Activated CD4-positive, alpha-beta T cell treated with anti-CD3 and anti-CD28 coated beads, Interleukin-2, amount 50 U/mL, for 48 hours (primary cell): ENCODE results near the gene PCDHGC5.

Experiments
- DNase-seq, 2 experiments: peaks; one replicate each; pipeline ENCODE4 v3.0.0-alpha.2; 2020

Gene PCDHGC5

DNA sequence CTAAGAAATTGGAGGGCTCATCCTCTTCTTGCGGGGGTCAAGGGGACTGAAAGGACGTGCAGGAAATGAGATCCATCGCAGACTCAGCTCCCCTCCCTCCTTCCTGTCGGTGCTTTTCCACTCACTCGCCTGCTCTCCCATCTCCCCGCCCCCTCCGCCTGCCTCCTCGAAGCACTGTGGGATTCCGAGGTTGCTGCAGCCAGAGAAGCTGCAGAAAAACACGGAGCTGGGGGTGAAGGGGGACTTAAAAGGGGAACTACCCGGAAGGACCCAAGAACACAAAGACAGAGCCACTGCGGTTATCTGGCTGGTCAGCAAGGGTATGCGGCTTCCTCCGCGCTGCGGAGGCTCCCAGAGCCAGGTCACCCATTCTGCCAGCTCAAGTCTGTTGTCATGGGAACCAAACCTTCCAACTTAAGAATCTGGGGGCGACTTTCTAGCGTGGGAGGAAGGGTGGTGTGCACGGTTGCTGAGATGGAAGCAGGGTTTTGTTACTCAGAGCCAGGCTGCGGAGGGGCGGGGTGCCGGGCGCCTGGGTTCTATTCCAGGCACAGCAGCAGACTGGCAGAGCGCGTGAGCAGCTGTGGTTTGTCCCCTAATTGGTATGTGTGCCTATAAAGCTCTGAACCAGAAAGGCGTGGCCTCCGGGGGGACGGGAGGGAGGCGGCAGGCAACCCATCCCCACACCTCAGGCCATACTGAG, 24.9 kb downstream of the PCDHGC5 start:
- peak; percentile 72 to 79 for DNase-seq

DNA sequence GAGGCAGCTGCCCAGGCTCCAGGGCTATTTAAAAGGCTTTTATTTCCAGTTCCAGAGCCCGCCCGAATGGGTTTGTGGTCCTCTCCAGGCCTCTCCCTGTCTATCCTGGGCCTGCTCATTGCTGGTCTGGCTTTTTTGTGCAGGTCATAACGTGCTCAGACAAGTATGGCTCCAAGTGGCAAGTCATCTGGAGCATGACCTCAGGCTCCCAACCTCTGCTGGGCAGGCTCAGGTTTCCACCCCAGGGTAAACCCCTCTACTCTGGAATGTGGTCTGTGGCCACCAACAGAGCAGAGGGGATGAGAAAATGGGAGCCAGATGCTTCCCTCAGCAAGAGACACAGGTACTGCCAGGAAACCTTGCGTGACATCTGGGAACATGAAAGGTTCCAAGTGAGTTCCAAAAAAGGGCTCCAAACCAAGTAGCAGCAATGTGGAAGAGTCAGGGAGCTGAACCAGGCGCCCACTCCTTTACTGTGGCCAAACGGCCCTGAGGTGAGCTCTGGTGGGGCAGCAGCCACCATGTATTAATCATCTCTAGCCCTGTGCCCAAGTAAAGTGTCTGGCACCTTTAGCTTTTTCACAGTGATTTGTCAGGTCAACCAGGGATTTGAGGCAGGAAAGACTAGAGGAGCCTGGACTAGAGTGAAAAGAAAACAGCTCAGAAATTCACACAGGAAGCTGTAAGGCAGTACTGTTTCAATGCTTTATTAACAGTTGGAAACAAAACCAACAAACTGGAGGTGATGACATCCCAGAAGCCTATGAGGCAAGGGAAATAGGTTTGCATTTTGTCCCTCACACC, 25.7 kb downstream of the PCDHGC5 start:
- peak in 1 of 2 experiments; percentile 32 for DNase-seq

DNA sequence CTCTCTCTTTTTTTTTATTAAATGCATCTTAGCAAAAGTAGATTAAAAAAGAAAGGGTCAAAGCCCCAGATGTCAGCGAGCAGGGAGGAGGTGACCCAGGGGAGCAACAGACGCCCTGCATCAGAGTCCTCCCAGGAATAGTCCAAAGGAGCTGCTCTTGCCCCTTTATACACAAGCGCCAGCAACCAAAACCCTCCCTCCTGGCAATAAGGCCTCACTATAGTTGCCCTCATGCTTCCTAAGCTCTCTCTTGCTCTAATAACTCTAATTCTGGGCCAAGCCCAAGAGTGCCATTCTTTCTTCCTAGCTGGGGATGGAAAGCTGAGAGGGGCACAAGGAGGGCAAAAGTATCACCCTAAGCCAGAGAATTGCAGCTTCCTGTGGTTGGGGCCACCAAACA, 26.3 kb downstream of the PCDHGC5 start:
- no peak for DNase-seq

DNA sequence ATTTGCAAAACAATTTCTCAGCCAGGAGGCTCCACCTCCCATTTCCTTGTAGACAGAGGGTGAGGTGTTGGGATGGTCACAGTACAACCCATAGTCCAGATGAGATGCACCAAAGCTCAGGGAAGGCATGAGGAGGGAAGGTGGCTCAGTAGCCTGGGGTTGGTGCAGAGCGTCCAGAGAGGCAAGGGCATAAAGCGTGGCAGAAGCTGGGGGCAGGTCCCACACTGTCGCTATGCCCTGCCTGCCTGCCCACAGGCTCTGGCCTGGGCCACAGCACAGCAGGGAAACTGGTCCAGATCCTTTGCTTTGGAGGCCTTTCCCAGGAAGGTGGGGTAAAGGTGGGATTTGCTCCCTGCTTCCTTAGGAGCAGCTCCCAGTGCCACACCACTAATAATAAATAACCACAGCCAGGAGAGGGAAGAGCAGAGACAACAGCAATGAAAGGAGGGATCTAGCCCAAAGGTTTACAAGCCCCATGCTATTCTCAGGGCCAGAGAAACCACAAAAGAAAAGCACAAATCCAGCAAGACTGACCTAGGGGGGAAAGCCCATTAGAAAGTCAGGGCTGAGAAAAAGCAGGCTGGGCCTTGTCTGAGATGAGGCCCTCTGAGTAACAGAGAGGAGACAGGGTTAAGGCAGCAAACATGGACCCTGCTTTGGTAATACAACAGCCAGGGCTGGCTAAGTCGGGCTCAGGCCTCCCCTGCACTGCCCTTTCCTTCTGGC, 27.2 kb downstream of the PCDHGC5 start:
- DNase-seq: no peak

DNA sequence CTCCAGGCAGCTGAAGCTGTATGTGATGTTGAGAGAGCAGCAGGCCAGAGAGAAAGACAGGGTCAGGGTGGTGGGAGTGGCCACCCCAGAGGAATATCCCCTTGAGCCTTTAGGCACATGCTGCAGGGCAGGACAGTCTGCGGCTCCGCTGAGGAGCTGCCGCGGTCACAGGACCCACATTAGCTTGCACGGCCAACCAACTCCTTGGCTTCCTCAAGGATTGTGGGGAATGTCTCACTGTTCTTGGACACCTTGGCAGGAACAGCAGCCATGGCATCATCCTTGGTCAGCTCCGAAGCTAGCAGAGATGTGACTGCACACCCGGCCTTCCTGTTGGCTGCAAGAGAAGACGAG, 27.8 kb downstream of the PCDHGC5 start:
- no peak for DNase-seq

DNA sequence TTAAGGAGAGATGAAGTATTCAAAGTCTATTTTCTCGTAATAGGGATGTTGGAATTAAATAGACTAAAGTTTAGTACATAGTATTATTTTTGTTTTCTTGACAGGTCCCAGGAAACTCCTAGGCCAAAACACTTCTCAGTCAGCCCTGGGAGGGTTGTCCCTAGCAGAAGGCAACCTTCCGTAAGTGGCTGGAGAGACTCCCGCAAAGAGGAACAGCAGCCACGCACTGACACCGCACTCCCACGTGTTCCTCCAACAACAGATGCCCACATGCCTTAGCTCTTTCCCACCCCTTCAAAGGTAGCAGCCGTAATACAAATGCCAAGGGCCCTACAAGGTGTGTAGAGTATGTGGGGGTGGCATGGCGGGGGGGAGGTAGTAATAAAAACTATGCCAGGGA, 28.4 kb downstream of the PCDHGC5 start:
- no peak for DNase-seq

DNA sequence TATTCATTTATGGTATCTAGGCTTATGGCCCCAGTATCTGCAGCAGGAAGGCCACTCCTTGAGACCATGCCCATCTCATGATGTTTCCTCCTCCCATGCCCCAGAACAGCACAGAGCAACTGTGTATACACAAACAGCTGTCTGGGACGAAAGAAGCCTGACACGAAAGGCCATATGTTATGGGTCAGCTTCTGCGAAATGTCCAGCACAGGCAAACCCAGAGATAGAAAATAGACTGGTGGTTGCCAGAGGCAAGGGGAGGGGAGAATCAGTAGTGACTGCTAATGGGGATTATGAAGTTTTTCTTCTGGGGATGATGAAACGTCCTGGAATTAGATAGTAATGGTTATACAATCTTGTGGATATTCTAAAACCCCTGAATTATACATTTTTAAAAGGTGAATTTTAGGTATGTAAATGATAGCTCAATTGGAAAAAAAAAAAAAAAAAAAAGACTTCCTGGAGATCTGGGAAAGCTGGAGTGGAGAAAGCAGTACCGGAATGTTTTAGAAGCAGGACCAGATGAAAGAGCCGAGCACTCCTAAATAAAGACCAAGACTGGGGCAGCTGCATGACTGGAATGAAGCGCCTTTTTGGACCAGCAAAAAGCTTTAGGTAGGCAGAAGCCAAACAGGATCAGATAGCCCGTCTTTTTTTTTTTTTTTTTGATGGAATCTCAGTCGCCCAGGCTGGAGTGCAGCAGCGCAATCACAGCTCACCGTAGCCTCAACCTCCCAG, 29.2 kb downstream of the PCDHGC5 start:
- no peak for DNase-seq

DNA sequence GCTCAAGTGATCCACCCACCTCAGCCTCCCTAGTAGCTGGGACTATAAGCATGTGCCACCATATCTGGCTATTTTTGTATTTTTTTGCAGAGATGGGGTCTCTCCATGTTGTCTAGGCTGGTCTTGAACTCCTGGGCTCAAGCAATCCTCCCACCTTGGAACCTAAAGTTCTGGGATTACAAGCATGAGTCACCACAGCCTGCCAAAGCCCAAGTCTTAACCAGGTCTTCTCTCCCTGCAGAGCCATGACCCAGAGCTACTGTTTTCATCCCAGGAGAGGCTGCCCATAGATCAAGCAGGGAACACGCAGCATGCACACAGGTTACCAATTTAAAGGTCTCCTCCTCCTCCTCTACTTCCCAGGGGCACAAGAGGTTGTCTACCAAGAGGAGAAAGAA, 29.7 kb downstream of the PCDHGC5 start:
- no peak for DNase-seq

DNA sequence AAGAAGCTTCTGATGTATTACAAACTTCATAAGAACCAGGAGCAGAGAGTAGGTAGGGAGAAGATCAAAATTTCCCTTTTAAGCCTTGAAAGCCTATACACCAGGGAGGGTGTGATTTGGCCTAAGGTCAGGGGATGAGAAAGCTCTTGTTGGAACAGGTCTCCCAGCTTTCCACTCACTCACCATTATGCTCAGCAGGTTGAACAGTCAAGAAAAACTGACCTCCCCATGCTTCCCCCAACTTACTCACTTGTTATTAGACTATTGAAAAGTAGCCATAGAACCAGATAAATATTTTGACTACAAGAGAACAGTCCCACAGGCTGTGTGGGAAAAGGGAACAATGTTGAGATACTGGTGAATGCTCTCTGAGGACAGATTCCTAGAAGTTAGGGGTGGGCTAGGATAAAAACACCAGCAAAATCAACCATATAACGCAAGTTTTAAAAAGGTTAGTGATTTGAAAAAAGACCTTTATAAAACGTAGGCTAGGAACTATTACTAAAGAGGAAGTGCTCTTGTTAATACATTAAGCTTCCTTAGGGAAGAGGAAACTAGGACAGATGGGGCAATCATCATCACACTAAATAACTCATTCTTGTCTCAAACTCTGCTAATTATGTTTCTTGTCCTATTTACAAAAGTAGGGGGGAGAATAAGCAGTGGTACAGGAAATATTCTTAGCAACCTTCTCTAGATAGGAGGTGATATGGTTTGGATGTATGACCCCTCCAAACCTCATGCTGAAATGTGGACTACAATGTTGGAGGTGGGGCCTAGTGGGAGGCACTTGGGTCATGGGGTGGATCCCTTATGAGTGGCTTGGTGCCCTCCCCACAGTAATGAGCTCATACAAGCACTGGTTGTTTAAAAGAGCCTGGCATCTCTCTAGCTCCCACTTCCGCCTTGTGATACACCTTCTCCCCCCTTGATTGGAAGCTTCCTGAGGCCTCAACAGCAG, 31.0 kb downstream of the PCDHGC5 start:
- no peak for DNase-seq

DNA sequence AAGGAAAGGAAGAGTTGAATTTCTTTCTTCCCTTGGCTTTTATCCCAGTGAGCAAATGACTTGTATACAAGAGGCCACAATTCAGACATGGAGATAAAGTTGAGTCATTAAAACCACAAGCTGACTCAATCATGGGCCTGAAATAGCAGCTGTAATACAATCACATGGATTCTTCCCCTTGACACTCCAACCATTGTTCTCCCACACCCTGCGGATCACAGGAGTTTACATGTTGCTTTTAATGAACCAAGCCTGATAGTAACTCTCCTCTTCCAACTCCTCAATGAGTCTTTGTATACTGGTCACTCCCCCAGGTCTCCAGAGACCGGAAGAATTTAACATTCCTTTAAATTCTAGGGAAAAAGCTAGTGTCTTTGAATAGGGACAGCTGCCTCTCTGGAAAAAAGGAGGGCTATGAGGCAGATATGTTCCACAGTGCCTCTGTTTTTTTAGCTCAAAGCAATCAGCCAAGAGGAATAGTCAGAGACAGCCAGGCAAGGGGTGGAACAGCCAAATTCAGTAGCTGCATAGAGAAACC, 32.4 kb downstream of the PCDHGC5 start:
- DNase-seq: no peak

DNA sequence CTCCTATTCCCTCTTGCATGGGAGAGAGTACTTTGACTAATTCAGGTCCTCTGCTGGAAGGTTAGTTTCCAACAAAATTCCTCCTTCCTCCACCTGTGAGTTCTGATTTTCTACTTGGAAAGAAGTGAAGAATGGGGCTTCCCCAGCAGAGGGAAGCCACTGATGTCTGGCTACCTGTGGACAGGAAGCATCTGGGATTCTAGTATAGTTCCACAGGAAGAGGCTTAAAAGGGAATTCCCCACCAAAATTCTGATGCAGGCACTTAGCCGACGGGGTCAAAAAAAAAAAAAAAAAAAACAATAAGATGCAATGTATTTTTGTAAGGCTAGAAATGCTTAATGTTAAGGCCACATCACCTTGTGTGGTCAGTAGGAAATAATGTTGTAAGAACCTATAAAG, 33.4 kb downstream of the PCDHGC5 start:
- DNase-seq: no peak

DNA sequence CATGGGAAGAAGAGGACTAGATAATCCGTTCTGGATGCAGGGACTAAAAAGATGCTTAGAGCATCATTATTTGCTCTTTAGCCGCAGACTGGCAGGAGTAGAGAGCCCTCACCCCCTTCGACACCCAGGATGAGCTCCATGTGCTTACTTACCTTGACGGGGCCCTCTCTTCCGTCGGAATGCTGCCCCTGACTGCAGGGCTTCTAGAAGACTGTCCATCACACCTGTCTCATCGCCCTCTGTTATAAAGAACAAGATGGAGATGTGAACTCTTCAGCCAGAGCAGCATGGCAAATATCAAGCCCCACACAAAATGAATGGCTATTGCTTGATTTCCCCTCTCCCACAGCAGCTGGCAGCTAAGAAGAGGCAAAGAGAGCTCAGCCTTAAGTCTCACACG, 35.1 kb downstream of the PCDHGC5 start:
- no peak for DNase-seq

DNA sequence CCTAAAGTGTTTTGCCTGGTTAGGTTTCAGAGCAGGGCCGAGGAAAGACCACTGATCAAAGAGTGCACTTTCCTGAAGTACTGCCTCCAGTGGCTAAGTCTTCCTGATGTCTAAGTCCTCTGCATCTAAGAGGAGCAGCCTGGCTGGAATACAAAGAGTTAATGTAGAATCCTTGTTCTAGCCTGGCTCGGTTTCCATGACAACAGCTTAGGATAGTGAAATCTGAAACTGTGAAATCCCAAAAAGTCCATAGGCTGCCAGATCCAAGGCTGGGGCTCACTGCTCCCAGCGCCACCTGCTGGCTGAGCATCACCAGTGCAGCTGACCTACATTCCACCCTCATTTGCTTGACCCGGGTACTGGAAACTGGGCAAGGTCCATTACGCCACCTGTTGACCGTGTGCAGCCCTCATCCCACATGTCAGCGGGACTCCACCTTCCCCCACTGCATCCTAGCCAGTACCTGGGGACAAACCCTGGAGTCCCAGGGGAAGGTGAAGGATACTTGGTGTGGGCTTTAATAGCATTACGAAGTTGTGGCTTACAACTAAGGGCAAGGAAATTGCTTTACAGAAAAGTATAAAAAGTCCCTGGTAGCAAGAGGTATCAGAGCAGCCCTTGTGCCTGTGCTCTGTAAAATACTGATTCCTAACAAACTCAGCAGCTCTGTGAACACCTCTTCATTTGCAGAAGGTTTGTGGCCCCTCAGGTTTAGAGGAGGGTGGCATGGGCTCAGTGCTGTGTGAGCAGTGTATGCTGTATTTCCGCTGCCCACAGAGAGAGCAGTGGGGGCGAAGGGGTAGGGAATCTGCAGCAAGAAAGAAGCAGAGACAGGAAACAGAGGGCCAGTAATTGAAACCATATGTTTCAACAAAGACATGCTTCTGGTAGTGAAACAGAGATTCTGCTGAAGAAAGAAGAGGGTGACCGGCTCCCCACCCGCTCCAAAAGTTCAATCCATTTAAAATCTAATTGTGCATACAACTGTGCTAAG, 36.0 kb downstream of the PCDHGC5 start:
- DNase-seq: peak; percentile 48 to 57

DNA sequence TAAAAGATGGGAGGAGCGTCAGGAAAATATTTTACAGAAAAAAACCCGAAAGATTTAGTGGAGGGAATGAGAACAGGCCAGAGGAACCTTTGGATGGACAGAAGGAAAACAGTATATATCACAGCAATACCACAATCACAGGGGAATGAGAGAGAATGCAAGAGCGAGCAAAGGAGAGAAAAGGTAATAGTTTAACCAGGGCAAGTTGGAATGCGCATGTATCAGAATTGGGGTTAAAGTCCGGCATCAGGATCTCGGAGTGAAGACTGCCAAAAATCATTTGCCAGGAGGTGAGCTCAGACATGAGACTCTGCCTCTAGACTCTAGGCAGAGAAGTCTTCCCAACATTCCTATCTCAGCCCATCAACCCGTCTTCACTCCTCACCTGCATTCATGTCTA, 36.8 kb downstream of the PCDHGC5 start:
- DNase-seq: no peak

DNA sequence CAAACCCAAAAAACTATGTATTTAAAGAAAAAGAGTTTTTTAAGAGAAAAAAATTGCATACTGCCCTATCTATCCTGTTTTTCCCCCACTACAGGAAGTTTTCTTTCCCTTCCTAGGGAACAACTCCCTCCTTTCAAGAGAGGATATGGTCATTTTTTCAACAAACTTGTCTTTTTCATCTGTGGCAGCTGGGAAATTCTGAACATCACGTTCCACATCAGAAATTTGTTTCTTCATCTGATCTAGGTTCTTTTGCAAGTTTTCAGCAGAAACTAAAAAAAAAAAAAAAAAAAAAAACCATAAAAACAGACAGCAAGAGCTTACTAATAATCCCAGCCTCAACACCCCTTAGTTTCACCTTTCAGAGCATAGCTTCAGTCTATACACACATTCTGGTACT, 38.5 kb downstream of the PCDHGC5 start:
- no peak for DNase-seq

DNA sequence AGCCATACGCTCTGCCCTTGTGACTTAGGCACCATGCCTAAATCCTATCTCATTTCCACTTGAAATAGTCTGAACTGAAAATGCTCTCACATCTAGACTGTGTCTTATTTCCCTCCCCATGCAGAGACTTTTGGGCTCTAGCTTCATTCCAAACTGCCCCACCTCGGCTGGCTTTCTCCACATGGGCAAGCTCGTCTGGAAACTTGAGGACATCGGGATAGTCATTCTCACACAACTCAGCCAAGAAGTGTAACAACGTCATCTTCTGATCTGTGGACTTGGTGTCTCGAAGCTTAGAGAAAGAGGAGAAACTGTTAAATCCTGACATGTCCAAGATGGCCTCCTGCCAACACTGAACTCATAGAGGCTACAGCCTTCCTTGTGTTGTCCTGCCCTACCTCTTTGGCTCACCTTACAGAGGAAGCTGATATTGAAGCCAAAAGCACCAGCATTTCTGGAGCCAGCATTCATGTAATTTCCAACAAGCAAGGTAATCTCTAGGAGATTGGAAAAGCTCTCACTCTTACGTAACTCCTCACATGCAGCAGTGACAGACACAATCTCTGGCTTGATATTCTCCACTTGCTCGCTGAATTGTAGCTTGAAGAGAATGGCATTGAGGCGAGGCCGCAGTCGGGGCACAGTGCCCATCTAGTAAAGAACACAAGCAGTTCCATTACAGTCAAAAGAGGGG, 39.6 kb downstream of the PCDHGC5 start:
- no peak for DNase-seq

DNA sequence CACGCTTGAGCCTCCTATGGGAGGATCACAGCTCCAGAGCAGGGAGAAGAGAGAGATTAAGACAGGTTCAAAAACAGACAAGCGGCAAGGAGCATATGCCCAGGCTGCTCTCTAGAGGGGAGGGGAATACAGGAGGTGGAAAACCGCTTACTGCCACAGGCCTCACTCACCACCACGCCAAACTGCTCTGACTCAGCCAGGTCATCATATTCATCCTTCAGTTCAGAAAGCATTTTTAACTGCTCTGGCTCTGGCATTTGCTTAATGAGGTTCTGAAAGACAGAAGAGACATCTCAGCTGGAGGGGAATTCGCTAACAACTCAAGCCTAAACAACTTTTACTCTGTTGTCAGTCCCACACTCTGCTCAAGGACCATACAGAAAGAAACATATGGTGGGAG, 40.1 kb downstream of the PCDHGC5 start:
- DNase-seq: no peak

DNA sequence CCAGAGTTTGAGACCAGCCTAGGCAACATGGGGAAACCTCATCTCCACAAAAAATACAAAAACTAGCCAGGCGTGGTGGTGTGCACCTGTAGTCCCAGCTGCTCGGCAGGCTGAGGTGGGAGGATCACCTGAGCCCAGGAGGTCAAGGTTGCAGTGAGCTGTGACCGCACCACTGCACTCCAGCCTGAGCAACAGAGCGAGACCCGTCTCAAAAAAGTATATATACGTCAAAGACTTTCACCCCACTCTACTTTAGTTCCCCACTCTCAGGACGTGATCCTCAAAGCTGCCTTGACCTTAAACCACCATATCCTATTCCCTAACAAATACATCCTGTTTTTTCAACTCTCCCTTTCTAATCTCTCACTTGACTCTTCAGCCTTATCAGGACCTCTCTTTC, 41.0 kb downstream of the PCDHGC5 start:
- no peak for DNase-seq

DNA sequence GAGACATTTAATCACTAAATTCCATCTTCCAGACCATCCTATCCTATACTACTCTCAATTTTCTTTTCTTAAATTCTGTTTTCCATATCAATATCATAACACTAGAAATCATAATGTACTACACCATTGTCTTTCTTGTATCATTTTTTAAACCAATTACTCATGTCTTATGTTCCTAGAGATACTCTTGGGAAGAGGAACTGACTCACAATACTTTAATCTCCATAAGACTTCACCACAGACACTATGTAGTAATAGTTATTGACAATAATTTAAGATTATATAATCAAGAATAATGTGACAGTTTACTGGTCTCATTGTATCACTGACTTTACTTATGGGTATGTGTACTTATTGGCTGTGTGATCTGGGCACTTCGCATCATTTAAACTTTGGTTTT, 43.8 kb downstream of the PCDHGC5 start:
- no peak for DNase-seq

DNA sequence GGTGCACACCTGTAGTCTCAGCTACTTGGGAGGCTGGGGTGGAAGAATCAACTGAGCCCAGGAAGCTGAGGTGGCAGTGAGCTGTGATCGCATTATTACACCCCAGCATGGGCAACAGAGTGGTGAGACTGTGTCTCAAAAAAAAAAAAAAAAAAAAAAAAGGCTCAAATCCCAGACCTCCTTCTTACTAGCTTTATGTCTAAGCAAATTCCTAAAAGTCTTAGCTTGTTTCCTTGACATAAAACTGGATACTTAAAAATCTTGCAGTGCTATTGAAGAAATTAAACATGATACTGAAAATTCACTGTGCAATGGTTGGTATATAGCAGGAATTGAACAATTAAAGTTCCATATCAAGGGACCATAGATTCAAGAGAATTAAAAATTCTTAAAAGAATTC, 45.0 kb downstream of the PCDHGC5 start:
- no peak for DNase-seq
